MG63 (cell line): ENCODE measurements around the gene ZNF586. TPM values are rescaled to one million over a fixed set of nuclear protein-coding genes. Genes with fewer than 3 reads are reported as not detected.

ENCODE experiments used
- total RNA-seq: library from RNA; depleted of rRNA; stranded (reverse); fragments of >200 nt; shearing (Covaris generic); gene quantifications from 2 replicates; pipeline ENCODE4 v1.2.3, GENCODE V29; 2014; ENCODE audit warnings: low replicate concordance; rRNA removed

The ZNF586 gene
- total RNA-seq, 1 experiment from 2014 or later, result 5.7 TPM

Other genes with a start within 250 kb of the ZNF586 start
- gene ZNF549, start 242.3 kb upstream of the ZNF586 start, total RNA-seq, result 2.2 and 5.0 TPM in 2 replicates
- gene ZNF550, start 209.8 kb upstream of the ZNF586 start, total RNA-seq, result 4.2 and 5.1 TPM in 2 replicates
- gene ZNF416, start 190.8 kb upstream of the ZNF586 start, total RNA-seq, result 7.7 and 9.1 TPM in 2 replicates
- gene ZIK1, start 185.5 kb upstream of the ZNF586 start, total RNA-seq, result not detected in 2 replicates
- 3.4 and 9.4 TPM in 2 replicates for gene ZNF530, start 169.8 kb upstream of the ZNF586 start, total RNA-seq
- 5.0 and 14.1 TPM in 2 replicates for gene ZNF134, start 155.4 kb upstream of the ZNF586 start, total RNA-seq
- 2.5 and 4.5 TPM in 2 replicates for gene ZNF211, start 136.5 kb upstream of the ZNF586 start, total RNA-seq
- not detected in 2 replicates for gene ZSCAN4, start 100.7 kb upstream of the ZNF586 start, total RNA-seq
- gene ZNF551, start 87.7 kb upstream of the ZNF586 start, total RNA-seq, result 4.6 and 41.6 TPM in 2 replicates
- gene ZNF154, start 60.5 kb upstream of the ZNF586 start, total RNA-seq, result not detected in 2 replicates
- 1.4 TPM in 1 of 2 replicates, not detected in the other for gene ZNF671, start 42.1 kb upstream of the ZNF586 start, total RNA-seq
- gene ZNF776, start 22.9 kb upstream of the ZNF586 start, total RNA-seq, result 7.7 and 10.0 TPM in 2 replicates
- gene ZNF552, start 45.2 kb downstream of the ZNF586 start, total RNA-seq, result 2.6 and 4.2 TPM in 2 replicates
- 4.6 and 7.6 TPM in 2 replicates for gene ZNF587B, start 60.6 kb downstream of the ZNF586 start, total RNA-seq
- gene ZNF587, start 80.2 kb downstream of the ZNF586 start, total RNA-seq, result 7.6 and 8.9 TPM in 2 replicates
- gene ZNF814, start 119.4 kb downstream of the ZNF586 start, total RNA-seq, result 0.56 and 2.4 TPM in 2 replicates
- 3.1 and 7.4 TPM in 2 replicates for gene ZNF417, start 146.9 kb downstream of the ZNF586 start, total RNA-seq
- gene ZNF418, start 165.7 kb downstream of the ZNF586 start, total RNA-seq, result not detected in 2 replicates
- 1.1 and 3.2 TPM in 2 replicates for gene ZNF256, start 178.0 kb downstream of the ZNF586 start, total RNA-seq
- not detected in 2 replicates for gene C19orf18, start 204.9 kb downstream of the ZNF586 start, total RNA-seq
- gene ZNF606, start 233.1 kb downstream of the ZNF586 start, total RNA-seq, result 11.5 and 12.4 TPM in 2 replicates